Measurements from ENCODE around the gene FAM161B. TPM values are rescaled to one million over a fixed set of nuclear protein-coding genes. Genes with fewer than 3 reads are reported as not detected.

FAM161B gene
- total RNA-seq, 2 donors from 2014 or later: 0.97 to 1.3 TPM

DNA sequence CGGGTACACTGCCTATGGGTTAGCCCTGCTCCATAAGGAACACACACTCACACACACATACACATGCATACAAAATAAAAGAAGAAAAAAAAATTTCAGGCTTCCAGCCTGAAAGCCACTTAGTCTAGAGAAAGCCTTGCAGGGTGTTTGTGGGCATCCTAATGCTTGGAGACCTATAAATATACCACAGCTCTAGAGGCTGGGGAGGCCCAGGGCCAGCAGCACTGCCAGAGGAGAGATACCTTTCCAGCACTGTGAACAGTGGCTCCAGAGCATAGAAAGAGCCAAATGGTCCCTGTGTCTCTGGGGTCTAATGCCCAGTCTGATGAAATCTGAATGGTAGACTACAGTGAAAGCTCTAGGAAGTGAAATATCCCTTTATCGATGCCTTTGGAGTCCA lies 12.9 kb downstream of the FAM161B start:
- no peak overlapping the region for H3K9ac ChIP-seq (ENCODE audit: extremely low read depth, low read length, poor library complexity, severe bottlenecking)
- peaks cover 8% of the 10 kb centered on the region for H3K36me3 Mint-ChIP-seq (ENCODE audit: low read depth)
- no peaks in the 10 kb centered on the region for H3K4me1 Mint-ChIP-seq
- WGBS, 2 experiments (ENCODE audit: insufficient coverage in 1 of 2, insufficient read length in 1 of 2): 96% methylated on average over 2 of the region's 2 CpGs; no CpG with 5 or more reads in 1 of the 2 experiments
- H3K27ac Mint-ChIP-seq: no peak overlapping the region
- H3K36me3 ChIP-seq (ENCODE audit: control insufficient read depth, insufficient read depth, low read length): peaks cover 27% of the 10 kb centered on the region
- H3K9me3 Mint-ChIP-seq: no peaks in the 10 kb centered on the region
- H3K4me3 ChIP-seq (ENCODE audit: low read length): no peak overlapping the region
- peaks cover 21% of the 10 kb centered on the region for H3K27me3 ChIP-seq (ENCODE audit: control insufficient read depth, insufficient read depth, low read length, poor library complexity, severe bottlenecking)
- H3K27me3 Mint-ChIP-seq (ENCODE audit: insufficient read depth): peaks cover 6% of the 10 kb centered on the region
- H3K9me3 ChIP-seq (ENCODE audit: control insufficient read depth, low read length): no peaks in the 10 kb centered on the region
- no peak for DNase-seq
- H3K27ac ChIP-seq (ENCODE audit: low read depth, low read length): no peak overlapping the region
- H3K4me1 ChIP-seq (ENCODE audit: control insufficient read depth, insufficient read depth, low read length): no peaks in the 10 kb centered on the region
- TF ChIP-seq, protein P1, sequence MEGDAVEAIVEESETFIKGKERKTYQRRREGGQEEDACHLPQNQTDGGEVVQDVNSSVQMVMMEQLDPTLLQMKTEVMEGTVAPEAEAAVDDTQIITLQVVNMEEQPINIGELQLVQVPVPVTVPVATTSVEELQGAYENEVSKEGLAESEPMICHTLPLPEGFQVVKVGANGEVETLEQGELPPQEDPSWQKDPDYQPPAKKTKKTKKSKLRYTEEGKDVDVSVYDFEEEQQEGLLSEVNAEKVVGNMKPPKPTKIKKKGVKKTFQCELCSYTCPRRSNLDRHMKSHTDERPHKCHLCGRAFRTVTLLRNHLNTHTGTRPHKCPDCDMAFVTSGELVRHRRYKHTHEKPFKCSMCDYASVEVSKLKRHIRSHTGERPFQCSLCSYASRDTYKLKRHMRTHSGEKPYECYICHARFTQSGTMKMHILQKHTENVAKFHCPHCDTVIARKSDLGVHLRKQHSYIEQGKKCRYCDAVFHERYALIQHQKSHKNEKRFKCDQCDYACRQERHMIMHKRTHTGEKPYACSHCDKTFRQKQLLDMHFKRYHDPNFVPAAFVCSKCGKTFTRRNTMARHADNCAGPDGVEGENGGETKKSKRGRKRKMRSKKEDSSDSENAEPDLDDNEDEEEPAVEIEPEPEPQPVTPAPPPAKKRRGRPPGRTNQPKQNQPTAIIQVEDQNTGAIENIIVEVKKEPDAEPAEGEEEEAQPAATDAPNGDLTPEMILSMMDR (conservative IDR thresholded peaks at IDR 0.05): no peak
- no peak overlapping the region for H3K4me3 Mint-ChIP-seq

- Histone ChIP-seq H3K4me1 (ENCODE audit: control insufficient read depth, insufficient read depth, low read length) (no peaks in the 10 kb centered on the region), H3K4me3 (ENCODE audit: low read length) (no peak overlapping the region), H3K27me3 (ENCODE audit: control insufficient read depth, insufficient read depth, low read length, poor library complexity, severe bottlenecking) (peaks cover 18% of the 10 kb centered on the region), H3K27ac (ENCODE audit: low read depth, low read length) (no peak overlapping the region), H3K9me3 (ENCODE audit: control insufficient read depth, low read length) (no peaks in the 10 kb centered on the region), H3K9ac (ENCODE audit: extremely low read depth, low read length, poor library complexity, severe bottlenecking) (no peak overlapping the region), H3K36me3 (ENCODE audit: control insufficient read depth, insufficient read depth, low read length) (peaks cover 32% of the 10 kb centered on the region)
- DNase-seq: no peak
- Mint-ChIP-seq H3K4me3 (no peak overlapping the region), H3K36me3 (ENCODE audit: low read depth) (peaks cover 8% of the 10 kb centered on the region), H3K4me1 (no peaks in the 10 kb centered on the region), H3K27ac (no peak overlapping the region), H3K27me3 (ENCODE audit: insufficient read depth) (peaks cover 5% of the 10 kb centered on the region), H3K9me3 (no peaks in the 10 kb centered on the region)
- TF ChIP-seq, protein P1 (conservative IDR thresholded peaks at IDR 0.05): no peak
- whole genome bisulfite sequencing, 2 experiments (ENCODE audit: insufficient coverage in 1 of 2, insufficient read length in 1 of 2): 91% methylated on average over 1 of the region's 1 CpG; no CpG with 5 or more reads in 1 of the 2 experiments
These were observed 13.3 kb downstream of the FAM161B start for GRCh38 chr14:73936548-73936947.

DNA sequence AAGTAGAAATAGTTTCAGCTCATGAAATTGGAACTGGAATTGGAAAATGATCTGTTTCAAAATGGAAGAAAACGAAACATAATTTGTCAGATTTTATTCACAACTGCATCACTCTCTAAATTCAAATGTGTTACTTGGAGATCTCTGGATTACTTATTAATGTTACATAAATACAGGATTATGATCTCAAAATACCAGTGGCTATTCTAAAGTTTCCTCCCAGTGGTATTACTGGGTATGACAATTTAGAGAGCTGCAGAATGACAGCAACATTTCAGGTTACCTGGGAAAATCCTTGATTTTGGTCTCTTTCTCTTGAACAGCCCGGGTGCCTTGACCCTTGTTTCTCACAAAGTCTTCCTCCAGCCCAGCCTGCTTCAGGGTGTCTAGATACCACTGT lies 14.2 kb downstream of the FAM161B start:
- Histone ChIP-seq H3K27ac (ENCODE audit: low read depth, low read length) (no peak overlapping the region), H3K9ac (ENCODE audit: extremely low read depth, low read length, poor library complexity, severe bottlenecking) (no peak overlapping the region), H3K36me3 (ENCODE audit: control insufficient read depth, insufficient read depth, low read length) (peaks cover 40% of the 10 kb centered on the region), H3K4me3 (ENCODE audit: low read length) (no peak overlapping the region), H3K27me3 (ENCODE audit: control insufficient read depth, insufficient read depth, low read length, poor library complexity, severe bottlenecking) (peaks cover 10% of the 10 kb centered on the region), H3K9me3 (ENCODE audit: control insufficient read depth, low read length) (no peaks in the 10 kb centered on the region), H3K4me1 (ENCODE audit: control insufficient read depth, insufficient read depth, low read length) (no peaks in the 10 kb centered on the region)
- WGBS, 2 experiments (ENCODE audit: insufficient coverage in 1 of 2, insufficient read length in 1 of 2): 96% methylated on average over 1 of the region's 2 CpGs; no CpG with 5 or more reads in 1 of the 2 experiments
- Mint-ChIP-seq H3K4me3 (no peak overlapping the region), H3K27me3 (ENCODE audit: insufficient read depth) (peaks cover 3% of the 10 kb centered on the region), H3K36me3 (ENCODE audit: low read depth) (peaks cover 8% of the 10 kb centered on the region), H3K4me1 (no peaks in the 10 kb centered on the region), H3K27ac (no peak overlapping the region), H3K9me3 (no peaks in the 10 kb centered on the region)
- DNase-seq: no peak
- TF ChIP-seq, protein P1 (conservative IDR thresholded peaks at IDR 0.05): peak; percentile 70

All from endodermal cell (in vitro differentiated cells).